ENCODE measurements around the gene ENTPD1. TPM values are rescaled to one million over a fixed set of nuclear protein-coding genes. Genes with fewer than 3 reads are reported as not detected.
"Not testable (repeated sequence)": the region's sequence is repeated elsewhere in the genome, so short reads cannot be mapped to it uniquely, and the experiment has no call there.

ENTPD1 gene
- total RNA-seq, 2 donors from 2014 or later: 5.8 to 14.4 TPM

- DNase-seq: no peak
- intact Hi-C loops (cut with DNase I, micrococcal nuclease): loop anchor here in 1 of 2 donors (5.0 kb wide), 1 partner anchor 148 kb away; the partner anchor contains the start of gene TCTN3
- no peak for ATAC-seq
Observed at GRCh38 chr10:95840121-95840520, 84.2 kb downstream of the ENTPD1 start.

- ATAC-seq: no peak
- DNase-seq: no peak
- intact Hi-C loops (cut with DNase I, micrococcal nuclease): loop anchor here in 1 of 2 donors (5.0 kb wide), 1 partner anchor 148 kb away; the partner anchor contains the start of gene TCTN3
Observed at GRCh38 chr10:95840681-95841080, 84.7 kb downstream of the ENTPD1 start.

GRCh38 chr10:95841661-95842498 is 85.9 kb downstream of the ENTPD1 start:
- intact Hi-C loops (cut with DNase I, micrococcal nuclease): loop anchor here in 1 of 2 donors (5.0 kb wide), 1 partner anchor 150 kb away; the partner anchor contains the start of gene TCTN3
- peak; percentile 79 for ATAC-seq
- DNase-seq: peak in 1 of 2 donors; percentile 64

GRCh38 chr10:95845411-95845810 is 89.4 kb downstream of the ENTPD1 start:
- intact Hi-C loops (cut with DNase I, micrococcal nuclease): no loop called here
- DNase-seq (no peak), ATAC-seq (no peak)

DNA sequence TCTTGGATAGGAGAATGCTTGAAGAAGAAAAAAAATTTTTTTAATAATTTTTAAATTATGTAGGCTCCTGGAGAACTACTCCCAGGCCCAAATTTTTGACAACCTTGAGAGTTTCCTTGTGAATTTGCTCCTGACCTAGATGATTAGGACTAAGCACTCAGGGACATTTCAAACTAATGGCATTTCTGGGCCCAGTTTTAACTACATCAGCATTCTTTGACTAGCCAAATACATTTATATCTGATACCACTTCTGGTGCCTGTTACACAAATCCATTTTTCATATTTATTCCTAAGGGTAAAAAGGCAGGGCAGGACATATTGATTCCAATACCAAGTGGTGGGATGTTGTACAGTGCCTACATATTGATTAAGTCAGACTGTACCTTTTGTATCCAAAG is 91.0 kb downstream of the ENTPD1 start:
- intact Hi-C loops (cut with DNase I, micrococcal nuclease): no loop called here
- ATAC-seq: no peak

GRCh38 chr10:95848841-95849240 is 92.9 kb downstream of the ENTPD1 start:
- intact Hi-C loops (cut with DNase I, micrococcal nuclease): no loop called here
- DNase-seq (no peak), ATAC-seq (no peak)

More for the DNA sequence above, 91.0 kb downstream of the ENTPD1 start:
- no peak for DNase-seq

GRCh38 chr10:95850791-95851190 is 94.8 kb downstream of the ENTPD1 start:
- DNase-seq (no peak), ATAC-seq (no peak)
- intact Hi-C loops (cut with DNase I, micrococcal nuclease): no loop called here

DNA sequence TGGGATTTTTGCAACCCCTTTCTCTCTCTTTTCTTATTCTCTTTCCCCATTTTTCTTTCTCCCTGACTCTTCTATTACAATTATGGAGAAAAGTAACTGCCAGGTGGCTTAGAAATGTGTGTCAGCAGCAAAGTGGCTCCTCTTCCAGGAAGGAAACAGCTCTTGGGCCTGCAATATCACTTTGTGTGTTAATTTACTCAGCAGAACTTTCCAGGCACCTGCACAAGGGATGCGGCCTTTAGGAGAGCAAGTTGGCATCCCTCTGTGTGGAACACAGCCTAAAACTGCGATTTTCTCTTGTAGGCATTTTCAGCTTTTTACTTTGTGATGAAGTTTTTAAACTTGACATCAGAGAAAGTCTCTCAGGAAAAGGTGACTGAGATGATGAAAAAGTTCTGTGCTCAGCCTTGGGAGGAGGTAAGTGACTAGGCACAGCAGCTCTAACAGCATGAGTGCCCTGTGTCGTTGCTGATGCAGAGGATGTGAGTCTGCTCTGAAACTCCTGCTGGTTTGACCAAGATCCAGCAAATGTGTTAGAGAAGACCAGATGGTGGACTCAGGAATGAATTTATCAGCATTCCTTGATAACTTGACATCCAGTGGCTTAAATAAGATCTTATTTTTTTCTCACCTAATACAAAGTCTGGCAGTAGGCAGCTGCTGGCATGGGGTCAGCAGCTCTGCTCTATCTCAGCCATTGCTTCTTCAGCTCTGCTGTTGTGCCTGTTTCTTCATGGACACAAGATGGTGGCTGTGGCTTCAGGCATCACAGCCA is 104.4 kb downstream of the ENTPD1 start:
- DNase-seq (no peak), ATAC-seq (no peak)
- intact Hi-C loops (cut with DNase I, micrococcal nuclease): no loop called here

DNA sequence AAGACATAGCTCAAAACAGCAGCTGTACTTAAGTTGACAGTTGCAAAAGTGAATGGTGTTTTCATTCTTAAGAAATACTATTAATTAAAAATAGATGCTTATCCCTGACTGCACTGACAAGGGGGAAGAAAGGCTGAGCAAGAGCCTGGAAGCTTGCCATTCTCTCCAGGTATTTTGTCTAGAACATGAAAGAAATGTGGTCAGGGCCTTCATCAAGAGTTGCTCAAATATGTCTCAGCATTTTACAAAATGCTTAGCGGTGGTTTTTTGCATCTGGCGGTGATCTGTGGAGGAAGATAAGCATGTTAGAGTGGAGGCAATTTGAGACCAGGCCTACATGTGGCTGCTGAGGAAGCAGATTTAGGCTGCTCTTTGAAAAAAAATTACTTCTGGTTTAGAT is 105.4 kb downstream of the ENTPD1 start:
- no peak for ATAC-seq
- intact Hi-C loops (cut with DNase I, micrococcal nuclease): no loop called here
- no peak for DNase-seq

DNA sequence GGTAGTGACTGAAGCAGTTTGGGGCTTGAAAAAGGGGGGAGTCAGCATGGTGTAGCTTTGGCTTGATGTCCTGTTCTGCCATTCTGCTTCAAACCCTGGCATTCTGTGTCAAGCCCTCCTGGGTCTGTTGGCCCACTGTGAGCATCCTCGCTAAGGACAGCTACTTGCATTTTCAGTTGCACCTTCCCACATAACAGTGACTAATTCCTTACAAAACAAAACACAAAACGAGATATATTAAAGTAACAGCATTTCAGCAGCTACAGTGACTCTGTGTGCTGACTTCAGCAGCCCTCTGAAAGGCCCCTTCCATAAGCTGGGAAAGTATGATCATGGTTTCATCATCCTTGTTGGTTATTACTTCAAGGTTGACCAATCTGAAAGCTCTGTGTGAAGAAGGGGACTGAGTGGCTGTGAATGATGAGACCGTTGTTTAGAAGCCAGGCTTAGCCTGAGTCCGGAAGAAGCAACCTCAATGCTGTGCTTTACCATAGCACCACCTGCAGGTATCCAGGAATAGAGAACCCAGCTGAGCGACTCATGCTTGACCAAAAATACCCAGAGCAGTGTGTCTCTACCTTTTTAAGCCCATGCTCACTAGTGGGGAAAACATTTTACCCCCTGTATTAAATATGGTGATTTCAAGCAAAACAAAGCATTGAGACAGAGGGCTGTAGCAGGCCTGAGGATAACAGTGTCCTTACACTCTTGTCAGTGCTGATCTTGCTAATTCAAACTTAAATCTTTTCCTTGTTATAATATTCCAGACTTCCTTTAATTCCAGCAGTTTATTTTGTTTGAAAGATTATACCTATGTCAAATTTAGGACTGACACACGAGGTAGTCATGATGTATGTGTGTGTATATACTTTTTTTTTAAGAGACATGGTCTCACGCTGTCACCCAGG is 109.2 kb downstream of the ENTPD1 start:
- ATAC-seq (peak; percentile 54), DNase-seq (peak in 1 of 2 donors; percentile 9)
- intact Hi-C loops (cut with DNase I, micrococcal nuclease): no loop called here

GRCh38 chr10:95865814-95866466 is 110.0 kb downstream of the ENTPD1 start:
- intact Hi-C loops (cut with DNase I, micrococcal nuclease): no loop called here
- peak; percentile 89 for ATAC-seq
- DNase-seq: peak; percentile 45 to 49

DNA sequence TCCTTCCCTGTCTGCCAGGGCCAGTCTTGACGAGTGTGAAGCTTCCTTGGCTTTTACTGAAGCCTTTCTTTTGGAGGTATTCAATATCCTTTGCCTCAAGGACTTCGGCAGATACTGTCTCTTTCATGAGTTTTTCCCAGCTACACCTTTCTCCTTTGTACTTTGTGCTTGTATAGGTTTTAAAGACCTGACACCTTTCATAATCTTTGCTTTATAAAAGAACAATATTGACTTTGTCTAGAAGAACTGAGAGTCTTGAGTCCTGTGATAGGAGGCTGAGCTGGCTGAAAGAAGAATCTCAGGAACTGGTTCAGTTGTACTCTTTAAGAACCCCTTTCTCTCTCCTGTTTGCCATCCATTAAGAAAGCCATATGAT is 110.5 kb downstream of the ENTPD1 start:
- intact Hi-C loops (cut with DNase I, micrococcal nuclease): no loop called here
- peak; percentile 77 for ATAC-seq
- no peak for DNase-seq

DNA sequence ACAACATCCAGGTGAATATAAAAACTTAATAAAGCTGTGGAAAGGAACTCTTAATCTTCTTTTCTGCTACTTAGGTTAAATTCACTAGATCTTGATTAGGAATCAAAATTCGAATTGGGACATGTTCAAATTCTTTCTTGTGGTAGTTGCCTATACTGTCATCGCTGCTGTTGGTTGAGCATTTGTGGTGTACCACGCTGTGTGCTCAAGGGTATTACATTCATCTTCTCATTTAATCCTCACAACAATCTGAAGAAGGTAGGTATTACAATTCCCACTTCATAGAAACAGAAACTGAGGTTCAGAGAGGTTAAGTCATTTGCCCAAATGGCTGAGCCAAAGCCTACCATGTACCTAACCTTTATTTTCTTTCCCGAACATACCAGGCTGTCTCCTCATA is 111.9 kb downstream of the ENTPD1 start:
- no peak for DNase-seq

GRCh38 chr10:95872158-95872711 is 116.3 kb downstream of the ENTPD1 start:
- no peak for DNase-seq
- intact Hi-C loops (cut with DNase I, micrococcal nuclease): no loop called here
- ATAC-seq: no peak

More for the DNA sequence above, 111.9 kb downstream of the ENTPD1 start:
- intact Hi-C loops (cut with DNase I, micrococcal nuclease): no loop called here
- ATAC-seq: no peak

DNA sequence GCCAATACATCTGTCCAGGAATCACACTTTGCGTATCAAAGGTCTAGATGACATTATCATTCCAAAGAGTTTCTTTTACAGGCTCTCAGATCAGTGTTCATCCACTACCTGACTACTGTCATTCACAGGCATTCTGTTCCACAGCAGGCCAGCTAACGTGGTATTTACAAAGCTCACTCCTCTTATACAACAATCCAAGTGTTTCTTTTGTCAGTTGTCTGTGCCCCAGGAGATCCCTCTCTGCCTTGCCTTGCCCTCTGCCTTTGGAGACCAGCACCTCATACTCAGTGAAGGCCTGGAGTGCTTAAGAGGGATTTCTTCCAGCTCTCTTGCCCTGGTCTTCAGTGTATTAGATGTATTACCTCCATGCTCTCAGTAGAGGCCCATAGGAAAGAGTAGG is 117.2 kb downstream of the ENTPD1 start:
- no peak for DNase-seq
- no peak for ATAC-seq
- intact Hi-C loops (cut with DNase I, micrococcal nuclease): no loop called here

DNA sequence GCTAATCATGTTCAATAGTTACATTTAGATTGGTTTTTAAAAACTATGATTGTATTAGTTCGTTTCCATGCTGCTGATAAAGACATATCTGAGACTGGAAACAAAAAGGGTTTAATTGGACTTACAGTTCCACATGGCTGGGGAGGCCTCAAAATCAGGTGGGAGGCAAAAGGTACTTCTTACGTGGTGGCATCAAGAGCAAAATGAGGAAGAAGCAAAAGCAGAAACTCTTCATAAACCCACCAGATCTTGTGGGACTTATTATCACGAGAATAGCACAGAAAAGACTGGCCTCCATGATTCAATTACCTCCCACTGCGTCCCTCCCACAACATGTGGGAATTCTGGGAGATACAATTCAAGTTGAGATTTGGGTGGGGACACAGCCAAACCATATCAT is 117.7 kb downstream of the ENTPD1 start:
- no peak for DNase-seq
- no peak for ATAC-seq

GRCh38 chr10:95874783-95875182 is 118.8 kb downstream of the ENTPD1 start:
- intact Hi-C loops (cut with DNase I, micrococcal nuclease); DNase-seq; ATAC-seq: not testable (repeated sequence)

More for the DNA sequence above, 117.7 kb downstream of the ENTPD1 start:
- intact Hi-C loops (cut with DNase I, micrococcal nuclease): no loop called here

- intact Hi-C loops (cut with DNase I, micrococcal nuclease): no loop called here
- DNase-seq: no peak
- ATAC-seq: no peak
Observed at GRCh38 chr10:95876756-95877155, 120.8 kb downstream of the ENTPD1 start.
